HepG2 (cell line): Measurements from ENCODE around the gene C19orf33. TPM values are rescaled to one million over a fixed set of nuclear protein-coding genes. Genes with fewer than 3 reads are reported as not detected.

Source experiments
- ATAC-seq: fragments of 200-7000 bp; cut with Tn5 transposase; 3 replicates; pipeline ENCODE4 v1.9.1; 2020; ENCODE audit warnings: mild to moderate bottlenecking, moderate library complexity
- Bru-seq: library from RNA; stranded (reverse); fragments of 400-500 nt; gene quantifications from one replicate; lab custom pipeline; 2021; lab: Mats Ljungman, UMichigan
- BruChase-seq, 2 experiments: library from RNA; stranded (reverse); fragments of 400-500 nt; gene quantifications; one replicate each; lab custom pipeline; 2021; lab: Mats Ljungman, UMichigan
- BruUV-seq: library from RNA; stranded (reverse); fragments of 400-500 nt; replicated peaks from 2 replicates; lab custom pipeline; 2021; lab: Mats Ljungman, UMichigan
- CTCF ChIA-PET: fragments of 300-600 bp; formaldehyde crosslinking; extraction: SDS; loops from one replicate; lab custom pipeline; 2021; ENCODE audit warnings: low total read pairs, inconsistent platforms, low intra/inter-chr PET ratio; lab: Yijun Ruan, JAX
- POLR2A ChIA-PET: fragments of 350-600 bp; sonication (Branson Sonifier 250); formaldehyde crosslinking; loops from one replicate; lab custom pipeline; 2020; ENCODE audit warnings: antibody characterized with exemption, inconsistent platforms; lab: Yijun Ruan, JAX
- DNase-seq: peaks from one replicate; pipeline ENCODE4 v3.0.0-alpha.2; 2015; ENCODE audit warnings: low spot score
- FAIRE-seq: peaks from 3 replicates; lab custom pipeline; 2011; peaks lifted over from hg19 to GRCh38; lab: Jason Lieb, UNC
- H2AFZ ChIP-seq: one replicate; pipeline ENCODE4 v1.6.1; 2011; ENCODE audit warnings: low read length, inconsistent platforms
- H3K27ac ChIP-seq: fragments of 300-600 bp; 3 replicates; pipeline ENCODE4 v1.8.0; 2011; ENCODE audit warnings: mixed run types, mild to moderate bottlenecking, mixed read lengths, low read length, inconsistent platforms; ENCODE audit not compliant: insufficient read depth; ENCODE audit errors: extremely low read length
- H3K27me3 ChIP-seq, 2 experiments: fragments of 200-600 bp in 1 of 2; 2 replicates in 1 of 2; 3 replicates in 1 of 2; pipeline versions ENCODE4 v1.6.0 to v1.8.0; 2011; ENCODE audit warnings: low read length in 2 of 2, mild to moderate bottlenecking in 2 of 2, moderate library complexity in 2 of 2, inconsistent platforms in 1 of 2; ENCODE audit not compliant: insufficient read depth in 2 of 2, control insufficient read depth in 1 of 2
- H3K36me3 ChIP-seq, 2 experiments: fragments of 200-600 bp in 1 of 2; replicated peaks in 1 of 2; 2 replicates in 1 of 2; 3 replicates in 1 of 2; pipeline versions ENCODE4 v1.5.1 to v1.8.0; 2011; ENCODE audit warnings: low read length in 2 of 2, inconsistent platforms in 1 of 2; ENCODE audit not compliant: insufficient read depth in 2 of 2, control insufficient read depth in 1 of 2
- H3K4me1 ChIP-seq: 2 replicates; pipeline ENCODE4 v1.5.1; 2012; ENCODE audit warnings: low read length, inconsistent platforms; ENCODE audit not compliant: insufficient read depth
- H3K4me2 ChIP-seq: 2 replicates; pipeline ENCODE4 v1.6.0; 2011; ENCODE audit warnings: low read depth, low read length, inconsistent platforms
- H3K4me3 ChIP-seq, 3 experiments: fragments of 200-600 bp in 1 of 3; sonication (generic), shearing (Covaris generic) in 1 of 3; replicated peaks in 1 of 3; 2 replicates each; pipeline ENCODE4 v1.5.1; 2011 to 2016; ENCODE audit warnings: low read length in 3 of 3, inconsistent platforms in 2 of 3, low read depth in 2 of 3, mild to moderate bottlenecking in 2 of 3, control low read depth in 1 of 3, mixed read lengths in 1 of 3; ENCODE audit not compliant: insufficient read depth in 1 of 3
- H3K79me2 ChIP-seq: one replicate; pipeline ENCODE4 v1.6.1; 2011; ENCODE audit warnings: low read length, inconsistent platforms; ENCODE audit not compliant: insufficient read depth
- H3K9ac ChIP-seq: 2 replicates; pipeline ENCODE4 v1.6.0; 2011; ENCODE audit warnings: mild to moderate bottlenecking, low read depth, low read length, inconsistent platforms; ENCODE audit not compliant: insufficient read depth
- H3K9me3 ChIP-seq: 2 replicates; pipeline ENCODE4 v1.5.1; 2012; ENCODE audit warnings: mild to moderate bottlenecking, low read length
- H4K20me1 ChIP-seq: 2 replicates; pipeline ENCODE4 v1.6.0; 2011; ENCODE audit warnings: inconsistent platforms, mild to moderate bottlenecking, low read length, moderate library complexity; ENCODE audit not compliant: insufficient read depth
- ARNT2 ChIP-seq: sonication (generic); formaldehyde crosslinking; IDR thresholded peaks from 2 replicates; pipeline ENCODE4 v1.8.0; 2022; ENCODE audit warnings: mild to moderate bottlenecking, low read depth, missing genetic modification reagents, moderate library complexity
- ATF7 ChIP-seq, 2 experiments: fragments of 450-650 bp in 1 of 2; sonication (generic) in 1 of 2; formaldehyde crosslinking in 1 of 2; IDR thresholded peaks; 2 replicates each; pipeline versions ENCODE4 v1.4.0 to v1.6.1; 2016 to 2020; ENCODE audit warnings: antibody characterized with exemption in 1 of 2, mild to moderate bottlenecking in 1 of 2, missing genetic modification reagents in 1 of 2
- FOSL2 ChIP-seq: sonication (generic); formaldehyde crosslinking; IDR thresholded peaks from 2 replicates; pipeline ENCODE4 v1.4.0; 2020; ENCODE audit warnings: missing genetic modification reagents
- FOXA1 ChIP-seq, 2 experiments: fragments of 450-650 bp in 1 of 2; sonication (generic) in 1 of 2; formaldehyde crosslinking in 1 of 2; IDR thresholded peaks; 2 replicates each; pipeline versions ENCODE4 v1.4.0 to v1.6.1; 2016 to 2020; ENCODE audit warnings: missing genetic modification reagents in 1 of 2
- MBNL3 ChIP-seq: fragments of 250-450 bp; sonication (Bioruptor Pico); conservative IDR thresholded peaks from 2 replicates; pipeline ENCODE4 v1.8.0; 2022; ENCODE audit warnings: mild to moderate bottlenecking, inconsistent platforms
- MTA1 ChIP-seq: sonication (generic); formaldehyde crosslinking; IDR thresholded peaks from 2 replicates; pipeline ENCODE4 v1.4.0; 2020; ENCODE audit warnings: missing genetic modification reagents, mild to moderate bottlenecking, borderline replicate concordance
- SAFB2 ChIP-seq: sonication (generic); formaldehyde crosslinking; IDR thresholded peaks from 2 replicates; pipeline ENCODE4 v1.5.1; 2020; ENCODE audit warnings: missing genetic modification reagents, low read depth, mild to moderate bottlenecking, borderline replicate concordance
- TRAFD1 ChIP-seq: sonication (generic); formaldehyde crosslinking; IDR thresholded peaks from 2 replicates; pipeline ENCODE4 v1.5.1; 2020; ENCODE audit warnings: missing genetic modification reagents, mild to moderate bottlenecking, borderline replicate concordance
- YY1 ChIP-seq: IDR thresholded peaks from 2 replicates; pipeline ENCODE4 v1.6.1; 2011; ENCODE audit warnings: low read length, low read depth, moderate library complexity, mild to moderate bottlenecking; ENCODE audit not compliant: insufficient read depth, insufficient replicate concordance
- ZNF280D ChIP-seq: sonication (generic); formaldehyde crosslinking; IDR thresholded peaks from 2 replicates; pipeline ENCODE4 v1.5.1; 2020; ENCODE audit warnings: mild to moderate bottlenecking, missing genetic modification reagents
- ZZZ3 ChIP-seq: sonication (generic); formaldehyde crosslinking; IDR thresholded peaks from 2 replicates; pipeline ENCODE4 v1.4.0; 2020; ENCODE audit warnings: missing genetic modification reagents, mild to moderate bottlenecking, borderline replicate concordance
- WGBS: methylation state at CpG from one replicate; pipeline ENCODE4 v1.1.6; 2017; ENCODE audit warnings: low lambda C conversion rate; 5-methylcytosine and 5-hydroxymethylcytosine counted together
- in situ Hi-C: cut with HindIII; loops from 2 replicates; pipeline ENCODE4 v1.10.0; 2017; ENCODE audit warnings: low pct_unique_long_range_greater_than_20kb; ENCODE audit not compliant: extremely low pct_ligation_motif_present
- intact Hi-C: fragments of 100-400 bp; cut with micrococcal nuclease; formaldehyde crosslinking; loops from one replicate; pipeline ENCODE4 v1.10.0; 2022; ENCODE audit not compliant: unreplicated experiment
- long read RNA-seq, 2 experiments: library from RNA in 1 of 2; library from polyadenylated mRNA in 1 of 2; stranded (forward) in 1 of 2; unstranded in 1 of 2; transcript quantifications; one replicate each; pipeline ENCODE4 v2.0.0, GENCODE V29; 2019 to 2022
- polyA minus RNA-seq, 3 experiments: library from RNA; depleted of rRNA, polyadenylated mRNA; stranded (reverse); fragments of >200 nt; gene quantifications; 2 replicates each; pipeline ENCODE4 v1.2.3, GENCODE V29; 2011; ENCODE audit warnings: low replicate concordance in 1 of 3
- polyA plus RNA-seq, 8 experiments: library from polyadenylated mRNA; depleted of rRNA in 3 of 8; stranded (reverse) in 7 of 8; unstranded in 1 of 8; fragments of >200 nt; fragmentation: Illumina TruSeq in 4 of 8; extraction: Trizol in 4 of 8; gene quantifications; 2 replicates each; pipeline versions ENCODE4 v1.2.1 to v1.2.3, GENCODE V29; 2011 to 2016; ENCODE audit warnings: low read depth in 4 of 8, missing spikeins in 1 of 8, mixed read lengths in 1 of 8; ENCODE audit not compliant: insufficient read depth in 1 of 8
- total RNA-seq, 5 experiments: library from RNA; depleted of rRNA; stranded (reverse); fragments of >200 nt; fragmentation: Illumina TruSeq; extraction: Trizol; gene quantifications; 2 replicates each; pipeline ENCODE4 v1.2.3, GENCODE V29; 2016; ENCODE audit warnings: low read depth in 1 of 5

The C19orf33 gene
- total RNA-seq (2016; rRNA removed; fragmentation: Illumina TruSeq; extraction: Trizol) (2.8 and 3.3 TPM in 2 replicates), polyA plus RNA-seq (2011; rRNA removed) (2.5 and 3.2 TPM in 2 replicates), polyA minus RNA-seq (2011; rRNA and poly(A)+ RNA removed; ENCODE audit: low replicate concordance) (14.8 TPM in 1 of 2 replicates, not detected in the other), Bru-seq, nascent RNA (percentile 35 among the genes with signal in this experiment), BruChase-seq, experiment 1, labeled RNA remaining after a 6-hour chase (percentile 45 among the genes with signal in this experiment), BruChase-seq, experiment 2, labeled RNA remaining after a 2-hour chase (percentile 37 among the genes with signal in this experiment)
- total RNA-seq (2016; cell fraction: cytosol; rRNA removed; fragmentation: Illumina TruSeq; extraction: Trizol; ENCODE audit: low read depth) = 6.4 and 6.6 TPM in 2 replicates
- 2.5 and 4.8 TPM in 2 replicates for total RNA-seq (2016; cell fraction: insoluble cytoplasmic fraction; rRNA removed; fragmentation: Illumina TruSeq; extraction: Trizol)
- 4.6 and 6.3 TPM in 2 replicates for total RNA-seq (2016; cell fraction: membrane; rRNA removed; fragmentation: Illumina TruSeq; extraction: Trizol)
- total RNA-seq (2016; cell fraction: nucleus; rRNA removed; fragmentation: Illumina TruSeq; extraction: Trizol) = 3.4 and 3.9 TPM in 2 replicates
- polyA plus RNA-seq (2011; cell fraction: cytosol; rRNA removed) = 4.3 and 4.5 TPM in 2 replicates
- 1.1 and 1.5 TPM in 2 replicates for polyA plus RNA-seq (2011; cell fraction: nucleus; rRNA removed)
- polyA plus RNA-seq (2012) = 1.5 and 3.1 TPM in 2 replicates
- polyA plus RNA-seq (2016; cell fraction: cytosol; fragmentation: Illumina TruSeq; extraction: Trizol; ENCODE audit: low read depth) = 7.0 and 8.9 TPM in 2 replicates
- polyA plus RNA-seq (2016; cell fraction: insoluble cytoplasmic fraction; fragmentation: Illumina TruSeq; extraction: Trizol; ENCODE audit: low read depth) = 3.1 and 5.6 TPM in 2 replicates
- polyA plus RNA-seq (2016; cell fraction: membrane; fragmentation: Illumina TruSeq; extraction: Trizol; ENCODE audit: low read depth) = 4.1 and 4.8 TPM in 2 replicates
- 2.8 TPM in 1 of 2 replicates, not detected in the other for polyA plus RNA-seq (2016; cell fraction: nucleus; fragmentation: Illumina TruSeq; extraction: Trizol; ENCODE audit: insufficient read depth, low read depth)
- not detected in 2 replicates for polyA minus RNA-seq (2011; cell fraction: cytosol; rRNA and poly(A)+ RNA removed)
- 1.2 TPM in 1 of 2 replicates, not detected in the other for polyA minus RNA-seq (2011; cell fraction: nucleus; rRNA and poly(A)+ RNA removed)
- long read RNA-seq, experiment 1, partial matches to known transcripts = 0 of 2 reads
- long read RNA-seq, experiment 1, other reads (novel, unspliced or antisense) = 0 of 2 reads
- long read RNA-seq, experiment 2, partial matches to known transcripts = 0 of 4 reads
- long read RNA-seq, experiment 2, other reads (novel, unspliced or antisense) = 0 of 4 reads

- no peak within 1 kb of the TSS for H2AFZ ChIP-seq
- peak within 1 kb of the TSS; percentile 66 for H3K4me2 ChIP-seq
- no peaks in the 10 kb centered on the region for H3K9me3 ChIP-seq
- 72% methylated on average over 11 of the region's 28 CpGs for WGBS
- H3K9ac ChIP-seq = peak within 1 kb of the TSS; percentile 7; the same call in 1 of the 2 replicates
- CTCF ChIA-PET = no interaction called here
- no peaks in the 10 kb centered on the region for H4K20me1 ChIP-seq
- ATAC-seq (peak; percentile 12), FAIRE-seq (no peak), DNase-seq (no peak)
- BruUV-seq = no TSS peak
- peak within 1 kb of the TSS; percentile 58 for H3K27ac ChIP-seq
- no peaks in the 10 kb centered on the region for H3K79me2 ChIP-seq
- POLR2A ChIA-PET = interaction anchor here (1.1 to 1.9 kb wide), 3 partner anchors 11 to 71 kb away, joined by 3 to 11 read pairs (median 5); partner anchors contain the start of gene PSMD8
- intact Hi-C loops = no loop called here
- H3K27me3 ChIP-seq = peaks cover 0 to 6% of the 10 kb centered on the region in 2 experiments; a peak in 3 of 5 replicates
- H3K4me3 ChIP-seq = peak within 1 kb of the TSS; percentile 17 to 60 (median 26); a peak in 4 of 6 replicates
- peaks cover 1 to 4% of the 10 kb centered on the region in 2 experiments; a peak in 2 of 5 replicates for H3K36me3 ChIP-seq
- in situ Hi-C loops = no loop called here
- H3K4me1 ChIP-seq = peaks cover 43% of the 10 kb centered on the region
- no peak for TF ChIP-seq YY1
- no peak for TF ChIP-seq ZZZ3 (CRISPR knock-in tag)
- no peak for TF ChIP-seq TRAFD1
- no peak for TF ChIP-seq ATF7 (IDR thresholded peaks at IDR 0.05)
- no peak for TF ChIP-seq ATF7 (CRISPR knock-in tag; IDR thresholded peaks at IDR 0.05)
- no peak for TF ChIP-seq SAFB2
- TF ChIP-seq FOSL2 = 0 out of 2 replicates have a peak, but pooled peaks have one; percentile 26
- TF ChIP-seq MTA1 (CRISPR knock-in tag) = 0 out of 2 replicates have a peak, but pooled peaks have one; percentile 65
- no peak for TF ChIP-seq ARNT2 (CRISPR knock-in tag)
- TF ChIP-seq ZNF280D (CRISPR knock-in tag) = no peak
- TF ChIP-seq FOXA1 (IDR thresholded peaks at IDR 0.05) = no peak
- no peak for TF ChIP-seq FOXA1 (CRISPR knock-in tag; IDR thresholded peaks at IDR 0.05)
- TF ChIP-seq MBNL3 (CRISPR knock-in tag) = no peak
These were observed at the start of gene C19orf33 for GRCh38 chr19:38303517-38304351. C19orf33 (plus strand) TSS chr19:38304251; CDS start chr19:38304262, 11 bp downstream.
